HG02678 (cell line): ENCODE data around the gene PML.

Experiments
- ATAC-seq: cut with Tn5 transposase; IDR thresholded peaks from one replicate; pipeline ENCODE4 v1.9.1; 2021; ENCODE audit warnings: mild to moderate bottlenecking, moderate library complexity; ENCODE audit not compliant: unreplicated experiment

Gene PML

GRCh38 chr15:73985101-73985873 is 9.2 kb upstream of the PML start:
- no peak for ATAC-seq

- no peak for ATAC-seq
Observed at GRCh38 chr15:73986055-73986775, 8.3 kb upstream of the PML start.

GRCh38 chr15:73986776-73987056 is 7.8 kb upstream of the PML start:
- ATAC-seq, result no peak

GRCh38 chr15:73987250-73987649 is 7.3 kb upstream of the PML start:
- ATAC-seq, result no peak

GRCh38 chr15:73987681-73988444 is 6.7 kb upstream of the PML start:
- ATAC-seq, result no peak

GRCh38 chr15:73988445-73988969 is 6.0 kb upstream of the PML start:
- ATAC-seq, result no peak

- no peak for ATAC-seq
Observed at GRCh38 chr15:73989001-73989798, 5.3 kb upstream of the PML start.

- ATAC-seq, result no peak
Observed at GRCh38 chr15:73990250-73991005, 4.1 kb upstream of the PML start.

GRCh38 chr15:73991260-73991659 is 3.3 kb upstream of the PML start:
- no peak for ATAC-seq

- peak; percentile 78 for ATAC-seq
Observed at GRCh38 chr15:73991726-73992593, 2.6 kb upstream of the PML start, which contains the start of gene STOML1. STOML1 (minus strand) TSS chr15:73992295; CDS start chr15:73992223, 72 bp downstream.

- ATAC-seq, result no peak
Observed at GRCh38 chr15:73992594-73992898, 2.0 kb upstream of the PML start.

GRCh38 chr15:73993211-73993994 is 1.1 kb upstream of the PML start:
- no peak for ATAC-seq

GRCh38 chr15:73994912-73995622 is 551 bp downstream of the PML start:
- no peak for ATAC-seq

- ATAC-seq, result no peak
Observed at GRCh38 chr15:73996267-73996666, 1.8 kb downstream of the PML start.

- no peak for ATAC-seq
Observed at GRCh38 chr15:73996939-73997338, 2.4 kb downstream of the PML start.

- ATAC-seq, result no peak
Observed at GRCh38 chr15:73997986-73998385, 3.5 kb downstream of the PML start.

- ATAC-seq, result no peak
Observed at GRCh38 chr15:74006774-74007639, 12.5 kb downstream of the PML start.
